Left ventricle myocardium superior (tissue), 1 donor: ENCODE results near the gene UBFD1. TPM values are rescaled to one million over a fixed set of nuclear protein-coding genes. Genes with fewer than 3 reads are reported as not detected.
A peak's percentile ranks its signal among the peaks of the same experiment; 100 is the strongest.
"Not testable (repeated sequence)": the region's sequence is repeated elsewhere in the genome, so short reads cannot be mapped to it uniquely, and the experiment has no call there.

Source experiments
- ATAC-seq: fragments of 200-7000 bp; cut with Tn5 transposase; one replicate; pipeline ENCODE4 v1.9.1; 2020; ENCODE audit warnings: mild to moderate bottlenecking, moderate library complexity
- DNase-seq: peaks from one replicate; pipeline ENCODE4 v3.0.0-alpha.2; 2020
- intact Hi-C: fragments of 100-400 bp; cut with micrococcal nuclease; formaldehyde crosslinking; loops from one replicate; pipeline ENCODE4 v1.11.0; 2022
- total RNA-seq: library from RNA; stranded (reverse); fragmentation: NEBNext Ultra II Directional; extraction: Animal tissue kit (Norgen Biotek cat#: 25700); gene quantifications from one replicate; pipeline ENCODE4 v1.2.1, GENCODE V29; 2021
- donor health status: DM: no; HTN: yes; CAD: no; lungs with severe emphysema.

The UBFD1 gene
- total RNA-seq, 1 donor from 2014 or later: 73.8 TPM

DNA sequence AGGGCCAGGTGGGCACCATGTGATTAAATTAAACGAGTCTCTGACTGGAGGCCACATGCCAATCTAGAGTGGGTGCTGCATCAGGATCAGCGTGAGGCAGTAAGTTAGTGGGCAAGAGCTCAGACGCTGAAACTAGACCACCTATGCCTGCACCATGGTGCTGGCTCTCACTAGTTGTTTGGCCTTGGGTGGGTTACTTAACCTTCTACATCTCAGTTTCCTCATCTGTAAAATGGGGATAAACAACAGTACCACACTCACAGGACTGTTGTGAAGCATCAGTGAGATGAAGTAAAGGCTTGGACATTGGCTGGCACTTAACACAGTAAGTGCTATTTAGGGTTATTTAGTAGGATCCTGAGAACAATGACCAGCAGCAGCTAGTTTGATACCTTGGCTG is 32.7 kb downstream of the UBFD1 start:
- no peak for ATAC-seq
- intact Hi-C loops: no loop called here

DNA sequence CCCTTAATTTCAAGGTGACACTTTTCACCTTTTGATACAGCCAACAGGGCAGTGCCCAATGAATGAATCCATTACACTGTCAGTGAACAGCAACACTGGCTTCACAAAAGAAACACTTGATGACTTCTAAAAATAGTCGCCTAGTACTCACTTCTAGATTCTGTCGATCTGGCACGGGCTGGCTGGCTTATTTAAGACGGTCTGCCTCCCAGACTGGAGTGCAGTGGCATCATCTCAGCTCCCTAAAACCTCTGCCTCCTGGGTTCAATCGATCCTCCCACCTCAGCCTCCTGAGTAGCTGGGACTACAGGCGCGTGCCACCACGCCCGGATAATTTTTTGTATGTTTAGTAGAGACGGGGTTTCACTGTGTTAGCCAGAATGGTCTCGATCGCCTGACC is 36.7 kb downstream of the UBFD1 start:
- peak; percentile 44 for ATAC-seq
- peak; percentile 57 for DNase-seq
- intact Hi-C loops: no loop called here

More for the DNA sequence above, 32.7 kb downstream of the UBFD1 start:
- DNase-seq: no peak

DNA sequence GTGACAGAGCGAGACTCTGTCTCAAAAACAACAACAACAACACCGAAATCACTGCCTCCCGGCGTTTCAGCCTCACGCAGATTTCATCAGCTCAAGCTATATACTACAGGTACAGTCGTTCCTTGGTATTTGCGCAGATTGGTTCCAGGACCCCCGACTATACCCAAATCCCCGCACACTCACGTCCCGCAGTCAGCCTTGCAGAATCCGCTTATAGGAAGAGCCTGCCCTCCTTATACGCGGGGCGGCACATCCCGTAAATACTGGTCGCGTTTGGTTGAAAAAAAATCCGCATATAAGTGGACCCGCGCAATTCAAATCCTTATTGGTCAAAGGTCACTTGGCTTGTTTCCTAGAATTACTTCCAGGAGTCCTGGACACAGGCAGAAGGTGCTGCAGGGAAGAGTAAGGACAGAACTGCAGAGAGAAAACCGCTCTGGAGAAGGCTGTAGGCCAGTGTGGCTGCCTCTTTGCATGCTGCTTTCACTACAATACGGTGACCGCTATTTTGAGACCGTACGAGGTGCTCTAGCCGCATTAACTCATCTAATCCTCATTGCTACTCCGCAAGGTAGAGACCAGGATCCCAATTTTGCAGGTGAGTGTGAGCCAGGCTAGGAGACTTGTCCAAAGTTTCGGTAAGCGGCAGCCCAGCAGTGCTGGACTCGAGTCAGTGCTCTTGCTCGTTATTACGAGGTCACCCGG is 37.9 kb downstream of the UBFD1 start:
- ATAC-seq (no peak), DNase-seq (no peak)
- intact Hi-C loops: no loop called here

GRCh38 chr16:23595951-23596720 is 38.6 kb downstream of the UBFD1 start, which contains the start of gene NDUFAB1:
NDUFAB1 (minus strand) TSS chr16:23596316; CDS start chr16:23596290, 26 bp downstream.
- intact Hi-C loops: no loop called here

DNA sequence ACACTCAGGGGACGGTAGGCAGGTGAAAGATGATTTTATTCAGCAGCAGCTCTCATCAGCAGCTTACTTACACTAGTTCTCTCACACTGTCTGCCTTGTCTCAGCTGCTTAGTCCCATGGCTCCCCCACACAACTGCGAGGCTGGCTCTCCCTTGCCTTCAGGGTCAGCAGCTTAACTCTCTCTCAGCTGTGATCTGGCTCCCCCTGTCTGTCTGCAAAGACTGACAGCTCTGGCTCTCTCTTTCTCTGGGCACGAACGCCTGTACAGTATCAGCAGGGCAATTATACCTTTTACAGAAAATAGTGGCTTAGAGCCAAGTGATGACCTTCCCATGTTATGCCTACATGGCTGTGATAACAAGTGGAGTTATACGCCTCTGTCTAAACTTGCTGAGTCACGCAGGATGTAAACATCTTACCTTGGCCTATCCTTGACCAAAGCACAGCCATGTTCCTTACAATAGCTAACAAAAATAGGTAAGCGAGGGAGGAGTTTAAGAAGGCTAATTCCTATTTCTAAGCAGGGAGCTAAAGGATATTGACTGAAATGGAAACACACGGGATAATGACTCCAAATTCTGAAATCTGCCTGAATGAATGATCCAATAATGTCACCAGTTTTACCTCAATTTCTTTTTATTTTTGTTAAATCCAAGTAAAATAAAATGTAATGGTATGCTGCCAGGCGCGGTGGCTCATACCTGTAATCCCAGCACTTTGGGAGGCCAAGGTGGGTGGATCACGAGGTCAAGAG is 39.7 kb downstream of the UBFD1 start:
- intact Hi-C loops: no loop called here
- peak; percentile 38 for DNase-seq
- ATAC-seq: peak; percentile 58

More at GRCh38 chr16:23595951-23596720, 38.6 kb downstream of the UBFD1 start, which contains the start of gene NDUFAB1:
- peak; percentile 96 for DNase-seq
- ATAC-seq: peak; percentile 96

DNA sequence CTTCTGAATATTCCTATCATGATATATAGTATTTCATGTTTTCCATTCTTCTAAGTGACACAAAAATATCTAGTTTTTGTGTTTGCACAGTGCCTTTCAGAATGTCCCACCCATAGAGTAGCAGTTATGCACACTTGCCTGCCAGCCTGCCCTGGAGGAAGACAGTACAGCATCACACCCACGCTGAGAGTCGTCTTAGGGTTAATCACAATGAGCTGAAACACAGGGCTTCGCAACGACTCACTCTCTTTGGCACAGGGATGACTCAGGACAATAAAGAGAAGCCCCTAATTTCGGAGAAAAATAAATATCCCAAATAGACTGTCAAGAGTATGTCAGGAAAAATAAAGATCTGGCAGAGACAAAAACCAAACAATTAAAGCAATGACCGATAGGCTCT is 50.2 kb downstream of the UBFD1 start:
- intact Hi-C loops: no loop called here
- ATAC-seq (no peak), DNase-seq (no peak)

DNA sequence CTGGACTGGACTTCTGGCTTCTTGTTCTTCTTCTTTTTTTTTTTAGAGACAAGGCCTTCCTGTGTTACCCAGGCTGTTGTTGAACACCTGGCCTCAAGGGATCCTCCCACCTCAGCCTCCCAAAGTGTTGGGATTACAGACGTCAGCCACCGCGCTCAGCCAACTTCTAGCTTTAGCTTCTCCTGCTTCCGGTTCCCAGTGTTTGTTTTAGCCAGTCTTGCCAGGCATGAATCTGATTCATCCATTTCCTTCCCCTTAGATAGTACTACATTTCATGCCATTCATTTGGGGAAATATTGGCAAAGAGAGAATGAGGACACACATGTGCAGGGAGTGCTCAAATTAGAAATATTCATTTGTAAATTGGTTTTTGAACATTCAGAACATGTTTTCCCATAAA is 50.7 kb downstream of the UBFD1 start:
- DNase-seq: no peak
- intact Hi-C loops: no loop called here
- no peak for ATAC-seq

GRCh38 chr16:23609929-23610328 is 52.4 kb downstream of the UBFD1 start:
- DNase-seq (no peak), ATAC-seq (no peak)
- intact Hi-C loops: no loop called here

GRCh38 chr16:23610905-23611304 is 53.4 kb downstream of the UBFD1 start:
- ATAC-seq, intact Hi-C loops, DNase-seq: not testable (repeated sequence)

GRCh38 chr16:23611936-23612335 is 54.4 kb downstream of the UBFD1 start:
- no peak for ATAC-seq
- no peak for DNase-seq
- intact Hi-C loops: no loop called here

GRCh38 chr16:23615805-23616204 is 58.3 kb downstream of the UBFD1 start:
- DNase-seq: no peak
- ATAC-seq: no peak
- intact Hi-C loops: no loop called here

Other genes starting within 250 kb of the UBFD1 start
- 11.3 TPM for gene COG7, start 104.5 kb upstream of the UBFD1 start, total RNA-seq
- gene GGA2, start 47.2 kb upstream of the UBFD1 start, total RNA-seq: 52.1 TPM
- 22.0 TPM for gene EARS2, start 377 bp upstream of the UBFD1 start, total RNA-seq
- gene NDUFAB1, start 38.6 kb downstream of the UBFD1 start, total RNA-seq: 621 TPM
- gene PALB2, start 83.6 kb downstream of the UBFD1 start, total RNA-seq: 5.5 TPM
- gene DCTN5, start 83.7 kb downstream of the UBFD1 start, total RNA-seq: 37.6 TPM
- 0.52 TPM for gene PLK1, start 121.2 kb downstream of the UBFD1 start, total RNA-seq
- not detected for gene ERN2, start 155.5 kb downstream of the UBFD1 start, total RNA-seq
- gene CHP2, start 197.3 kb downstream of the UBFD1 start, total RNA-seq: not detected